GM18870 (cell line): ENCODE data around the gene FAM131A.

ENCODE experiments used
- ATAC-seq: cut with Tn5 transposase; IDR thresholded peaks from one replicate; pipeline ENCODE4 v1.9.1; 2021; ENCODE audit warnings: moderate library complexity; ENCODE audit not compliant: unreplicated experiment

Gene FAM131A

GRCh38 chr3:184316792-184317191 is 20.6 kb upstream of the FAM131A start:
- no peak for ATAC-seq

GRCh38 chr3:184317201-184317600 is 20.2 kb upstream of the FAM131A start:
- ATAC-seq: no peak

GRCh38 chr3:184320104-184320445 is 17.3 kb upstream of the FAM131A start:
- ATAC-seq: no peak

GRCh38 chr3:184321666-184322065 is 15.7 kb upstream of the FAM131A start:
- no peak for ATAC-seq

GRCh38 chr3:184322731-184323487 is 14.5 kb upstream of the FAM131A start:
- ATAC-seq: no peak

- ATAC-seq: no peak
These were observed 13.7 kb upstream of the FAM131A start for GRCh38 chr3:184323696-184324095.

- ATAC-seq: no peak
These were observed 12.1 kb upstream of the FAM131A start for GRCh38 chr3:184325269-184325668.

- no peak for ATAC-seq
These were observed 11.6 kb upstream of the FAM131A start for GRCh38 chr3:184325715-184326369.

GRCh38 chr3:184327171-184327570 is 10.2 kb upstream of the FAM131A start:
- ATAC-seq: no peak

GRCh38 chr3:184328516-184328915 is 8.9 kb upstream of the FAM131A start:
- no peak for ATAC-seq

- ATAC-seq: no peak
These were observed 4.9 kb upstream of the FAM131A start for GRCh38 chr3:184332370-184333090.

GRCh38 chr3:184333190-184333589 is 4.2 kb upstream of the FAM131A start:
- ATAC-seq: no peak

- ATAC-seq: no peak
These were observed 3.7 kb upstream of the FAM131A start for GRCh38 chr3:184333700-184334099.

GRCh38 chr3:184334470-184335158 is 2.8 kb upstream of the FAM131A start:
- no peak for ATAC-seq

GRCh38 chr3:184335291-184335660 is 2.1 kb upstream of the FAM131A start:
- no peak for ATAC-seq

GRCh38 chr3:184335661-184336546 is 1.5 kb upstream of the FAM131A start:
- ATAC-seq: no peak

- no peak for ATAC-seq
These were observed 627 bp upstream of the FAM131A start for GRCh38 chr3:184336547-184337398.

GRCh38 chr3:184337981-184338380 is 581 bp downstream of the FAM131A start:
- ATAC-seq: no peak

- no peak for ATAC-seq
These were observed 1.1 kb downstream of the FAM131A start for GRCh38 chr3:184338511-184338945.

- ATAC-seq: no peak
These were observed 1.6 kb downstream of the FAM131A start for GRCh38 chr3:184339001-184339400.
